K562 (cell line): ENCODE data around the gene RNF138. TPM values are rescaled to one million over a fixed set of nuclear protein-coding genes. Genes with fewer than 3 reads are reported as not detected.

Source experiments
- ATAC-seq: fragments of 200-7000 bp; cut with Tn5 transposase; 3 replicates; pipeline ENCODE4 v1.9.1; 2020; ENCODE audit warnings: moderate library complexity
- Bru-seq: library from RNA; stranded (reverse); fragments of 400-500 nt; gene quantifications from one replicate; lab custom pipeline; 2021; lab: Mats Ljungman, UMichigan
- BruChase-seq, 2 experiments: library from RNA; stranded (reverse); fragments of 400-500 nt; gene quantifications; one replicate each; lab custom pipeline; 2021; lab: Mats Ljungman, UMichigan
- BruUV-seq: library from RNA; stranded (reverse); fragments of 400-500 nt; replicated peaks from 2 replicates; lab custom pipeline; 2021; lab: Mats Ljungman, UMichigan
- CTCF ChIA-PET: fragments of 300-600 bp; formaldehyde crosslinking; extraction: SDS; loops from one replicate; lab custom pipeline; 2021; ENCODE audit warnings: low intra/inter-chr PET ratio; lab: Yijun Ruan, JAX
- POLR2A ChIA-PET: fragments of 300-600, 350-650 bp; sonication (Branson Sonifier 250); formaldehyde crosslinking; extraction: SDS; loops from one replicate; lab custom pipeline; 2021; ENCODE audit warnings: antibody characterized with exemption, inconsistent platforms; lab: Yijun Ruan, JAX
- DNase-seq, 4 experiments: peaks; one replicate each; pipeline versions ENCODE4 v3.0.0 to v3.0.0-alpha.2; 2011 to 2018; ENCODE audit warnings: low spot score in 3 of 4, mixed read lengths in 3 of 4; ENCODE audit errors: extremely low read depth in 1 of 4
- FAIRE-seq: peaks from 2 replicates; lab custom pipeline; 2011; peaks lifted over from hg19 to GRCh38; lab: Jason Lieb, UNC
- H2AFZ ChIP-seq: 2 replicates; pipeline ENCODE4 v1.6.0; 2011; ENCODE audit warnings: low read depth, low read length, control low read depth, inconsistent platforms
- H3K27ac ChIP-seq: fragments of 200-600 bp; 3 replicates; pipeline ENCODE4 v1.8.0; 2011; ENCODE audit warnings: low read depth, mild to moderate bottlenecking, control low read depth, inconsistent platforms, low read length, moderate library complexity, mixed read lengths; ENCODE audit errors: extremely low read depth
- H3K27me3 ChIP-seq, 2 experiments: fragments of 300-600 bp in 1 of 2; 2 replicates in 1 of 2; 3 replicates in 1 of 2; pipeline versions ENCODE4 v1.6.0 to v1.8.0; 2011; ENCODE audit warnings: inconsistent platforms in 2 of 2, low read length in 2 of 2, mild to moderate bottlenecking in 1 of 2, mixed read lengths in 1 of 2, moderate library complexity in 1 of 2; ENCODE audit not compliant: control insufficient read depth in 2 of 2, insufficient read depth in 2 of 2
- H3K36me3 ChIP-seq: fragments of 300-600 bp; 3 replicates; pipeline ENCODE4 v1.8.0; 2011; ENCODE audit warnings: mild to moderate bottlenecking, low read length, inconsistent platforms; ENCODE audit not compliant: control insufficient read depth, insufficient read depth
- H3K4me1 ChIP-seq, 2 experiments: fragments of 200-600 bp in 1 of 2; replicated peaks in 1 of 2; 2 replicates in 1 of 2; 3 replicates in 1 of 2; pipeline versions ENCODE4 v1.5.1 to v1.8.0; 2011; ENCODE audit warnings: inconsistent platforms in 2 of 2, low read length in 2 of 2, mild to moderate bottlenecking in 1 of 2, mixed read lengths in 1 of 2, moderate library complexity in 1 of 2; ENCODE audit not compliant: control insufficient read depth in 2 of 2, insufficient read depth in 2 of 2
- H3K4me2 ChIP-seq: 2 replicates; pipeline ENCODE4 v1.6.1; 2011; ENCODE audit warnings: low read length, control low read depth, inconsistent platforms, mixed read lengths; ENCODE audit not compliant: insufficient read depth
- H3K4me3 ChIP-seq: fragments of 200-600 bp; sonication (generic), shearing (Covaris generic); 2 replicates; pipeline ENCODE4 v1.5.1; 2016; ENCODE audit warnings: control low read depth, inconsistent platforms
- H3K79me2 ChIP-seq: fragments of 200-600 bp; 3 replicates; pipeline ENCODE4 v1.8.0; 2011; ENCODE audit warnings: low read length, inconsistent platforms; ENCODE audit not compliant: control insufficient read depth, insufficient read depth
- H3K9ac ChIP-seq, 2 experiments: 2 replicates each; pipeline versions ENCODE4 v1.6.0 to v1.6.1; 2011; ENCODE audit warnings: low read depth in 2 of 2, low read length in 2 of 2, control low read depth in 1 of 2, inconsistent platforms in 1 of 2, mild to moderate bottlenecking in 1 of 2, mixed read lengths in 1 of 2; ENCODE audit not compliant: insufficient read depth in 1 of 2
- H3K9me1 ChIP-seq: one replicate; pipeline ENCODE4 v1.6.0; 2011; ENCODE audit warnings: inconsistent platforms, mild to moderate bottlenecking, low read length, moderate library complexity; ENCODE audit not compliant: control insufficient read depth, insufficient read depth
- H3K9me3 ChIP-seq: replicated peaks from 2 replicates; pipeline ENCODE4 v1.5.1; 2011; ENCODE audit warnings: low read depth, low read length, inconsistent platforms; ENCODE audit not compliant: control insufficient read depth, insufficient read depth
- H4K20me1 ChIP-seq: replicated peaks from 2 replicates; pipeline ENCODE4 v1.6.1; 2011; ENCODE audit warnings: low read length, inconsistent platforms, mixed read lengths; ENCODE audit not compliant: control insufficient read depth, insufficient read depth
- EGR1 ChIP-seq: fragments of 450-650 bp; conservative IDR thresholded peaks from 2 replicates; pipeline ENCODE4 v1.6.1; 2017; ENCODE audit warnings: mild to moderate bottlenecking
- RAD21 ChIP-seq, 2 experiments: fragments of 250-450 bp in 1 of 2; fragments of 450-650 bp in 1 of 2; sonication (Bioruptor Pico) in 1 of 2; formaldehyde crosslinking in 1 of 2; IDR thresholded peaks in 1 of 2; conservative IDR thresholded peaks in 1 of 2; 2 replicates each; pipeline versions ENCODE4 v1.4.0 to v1.8.0; 2020 to 2022; ENCODE audit warnings: mild to moderate bottlenecking in 2 of 2, moderate library complexity in 1 of 2
- SUPT5H ChIP-seq: fragments of 450-650 bp; IDR thresholded peaks from 2 replicates; pipeline ENCODE4 v1.6.1; 2016
- WHSC1 ChIP-seq: IDR thresholded peaks from one replicate; pipeline ENCODE4 v1.6.1; 2012; ENCODE audit warnings: low read length, control low read depth, inconsistent platforms
- ZBTB7A ChIP-seq: IDR thresholded peaks from 2 replicates; pipeline ENCODE4 v1.6.1; 2011; ENCODE audit warnings: low read depth, mild to moderate bottlenecking, low read length, moderate library complexity, borderline replicate concordance; ENCODE audit not compliant: control insufficient read depth
- ZKSCAN3 ChIP-seq: fragments of 250-450 bp; sonication (Bioruptor Pico); IDR thresholded peaks from 2 replicates; pipeline ENCODE4 v1.4.0; 2020
- WGBS: fragments of 100-300 bp; shearing (Covaris generic); methylation state at CpG from one replicate; pipeline ENCODE4 v1.1.6; 2016; ENCODE audit warnings: low coverage, mixed read lengths; ENCODE audit not compliant: insufficient coverage; ENCODE audit errors: missing lambda C conversion rate; 5-methylcytosine and 5-hydroxymethylcytosine counted together
- in situ Hi-C: fragments of 300-500 bp; cut with MboI; formaldehyde crosslinking; loops from 4 replicates; pipeline ENCODE4 v1.15.0; 2018; ENCODE audit warnings: inconsistent platforms, mixed read lengths
- intact Hi-C: fragments of 100-400 bp; cut with micrococcal nuclease; formaldehyde crosslinking; loops from 2 replicates; pipeline ENCODE4 v1.14.2; 2022
- long read RNA-seq, 3 experiments: library from polyadenylated mRNA in 2 of 3; library from RNA in 1 of 3; unstranded in 2 of 3; stranded (forward) in 1 of 3; transcript quantifications; one replicate each; pipeline ENCODE4 v2.0.0, GENCODE V29; 2019 to 2022
- polyA minus RNA-seq, 3 experiments: library from RNA; depleted of rRNA, polyadenylated mRNA; stranded (reverse); fragments of >200 nt; gene quantifications; 2 replicates each; pipeline ENCODE4 v1.2.3, GENCODE V29; 2011
- polyA plus RNA-seq, 8 experiments: library from polyadenylated mRNA; depleted of rRNA in 4 of 8; stranded (reverse) in 5 of 8; unstranded in 3 of 8; fragments of >200 nt; fragmentation: Nextera tagmentation in 2 of 8; fragmentation: Illumina TruSeq in 1 of 8; extraction: Ambion mirVana in 2 of 8; extraction: Trizol in 1 of 8; gene quantifications; 2 replicates each; pipeline versions ENCODE4 v1.2.1 to v1.2.3, GENCODE V29; 2011 to 2014; ENCODE audit warnings: inconsistent platforms in 1 of 8, missing spikeins in 1 of 8
- total RNA-seq, 7 experiments: library from RNA; depleted of rRNA in 6 of 7; stranded (reverse); fragments of >200 nt in 6 of 7; fragmentation: Illumina TruSeq in 2 of 7; extraction: Trizol in 2 of 7; gene quantifications; 2 replicates each; pipeline versions ENCODE4 v1.2.1 to v1.2.3, GENCODE V29; 2011 to 2021; ENCODE audit warnings: low replicate concordance in 1 of 7
- TF ChIP-seq, protein P1 (sequence below): fragments of 250-450 bp; sonication (Bioruptor Pico); IDR thresholded peaks from 2 replicates; pipeline ENCODE4 v1.5.0; 2020; ENCODE audit warnings: mild to moderate bottlenecking, borderline replicate concordance
- TF ChIP-seq, protein P2 (sequence below): sonication (generic); formaldehyde crosslinking; IDR thresholded peaks from 2 replicates; pipeline ENCODE4 v1.8.1; 2023; ENCODE audit warnings: mild to moderate bottlenecking, missing genetic modification reagents, moderate library complexity
- TF ChIP-seq, protein P3 (sequence below): sonication (generic); formaldehyde crosslinking; IDR thresholded peaks from 2 replicates; pipeline ENCODE4 v1.8.0; 2022; ENCODE audit warnings: missing genetic modification reagents, mild to moderate bottlenecking, moderate library complexity, borderline replicate concordance

Gene RNF138, protein sequence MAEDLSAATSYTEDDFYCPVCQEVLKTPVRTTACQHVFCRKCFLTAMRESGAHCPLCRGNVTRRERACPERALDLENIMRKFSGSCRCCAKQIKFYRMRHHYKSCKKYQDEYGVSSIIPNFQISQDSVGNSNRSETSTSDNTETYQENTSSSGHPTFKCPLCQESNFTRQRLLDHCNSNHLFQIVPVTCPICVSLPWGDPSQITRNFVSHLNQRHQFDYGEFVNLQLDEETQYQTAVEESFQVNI
- total RNA-seq (2011; cell fraction: chromatin; rRNA removed; ENCODE audit: low replicate concordance), result 22.1 and 26.9 TPM in 2 replicates
- total RNA-seq (2011; cell fraction: nucleolus; rRNA removed), result 29.9 and 33.3 TPM in 2 replicates
- 30.0 and 31.4 TPM in 2 replicates for total RNA-seq (2011; cell fraction: nucleoplasm; rRNA removed)
- total RNA-seq (2014; rRNA removed) (52.0 and 57.1 TPM in 2 replicates), total RNA-seq (2014; rRNA removed; fragmentation: Illumina TruSeq; extraction: Trizol) (80.6 and 89.3 TPM in 2 replicates), total RNA-seq (2015; rRNA removed; fragmentation: Illumina TruSeq; extraction: Trizol) (80.2 and 83.0 TPM in 2 replicates), total RNA-seq (2021) (100 and 105 TPM in 2 replicates), polyA plus RNA-seq (2011; rRNA removed) (41.6 and 47.6 TPM in 2 replicates), polyA plus RNA-seq (2014; fragmentation: Illumina TruSeq; extraction: Trizol) (64.2 and 65.8 TPM in 2 replicates), polyA plus RNA-seq (2014; fragmentation: Nextera tagmentation; extraction: Ambion mirVana) (10 to 100 TPM; 51.1 to 55.9 TPM), polyA plus RNA-seq (2014; rRNA removed) (58.2 and 62.5 TPM in 2 replicates), polyA minus RNA-seq (2011; rRNA and poly(A)+ RNA removed) (88.5 and 97.6 TPM in 2 replicates), Bru-seq, nascent RNA (percentile 89 among the genes with signal in this experiment), BruChase-seq, experiment 1, labeled RNA remaining after a 2-hour chase (percentile 97 among the genes with signal in this experiment), BruChase-seq, experiment 2, labeled RNA remaining after a 6-hour chase (percentile 97 among the genes with signal in this experiment)
- 40.6 and 48.8 TPM in 2 replicates for polyA plus RNA-seq (2011; cell fraction: cytosol; rRNA removed)
- polyA plus RNA-seq (2011; cell fraction: nucleus; rRNA removed), result 27.2 and 40.2 TPM in 2 replicates
- polyA plus RNA-seq (2012), result 46.0 and 49.9 TPM in 2 replicates
- 128 and 137 TPM in 2 replicates for polyA minus RNA-seq (2011; cell fraction: cytosol; rRNA and poly(A)+ RNA removed)
- polyA minus RNA-seq (2011; cell fraction: nucleus; rRNA and poly(A)+ RNA removed), result 30.6 and 35.9 TPM in 2 replicates
- long read RNA-seq, experiment 1, transcript RNF138-201 (5 exons, 2,071 nt), result minor isoform, 26 of 488 reads
- long read RNA-seq, experiment 1, transcript RNF138-202 (8 exons, 3,570 nt), result major isoform, 126 of 488 reads
- long read RNA-seq, experiment 1, partial matches to known transcripts, result 287 of 488 reads
- long read RNA-seq, experiment 1, other reads (novel, unspliced or antisense), result 49 of 488 reads
- long read RNA-seq, experiment 2, partial matches to known transcripts, result 1 of 45 reads
- long read RNA-seq, experiment 2, other reads (novel, unspliced or antisense), result 42 of 45 reads
- long read RNA-seq, experiment 3, transcript RNF138-202 (8 exons, 3,570 nt), result major isoform, 15 of 70 reads
- long read RNA-seq, experiment 3, partial matches to known transcripts, result 37 of 70 reads
- long read RNA-seq, experiment 3, other reads (novel, unspliced or antisense), result 14 of 70 reads

DNA sequence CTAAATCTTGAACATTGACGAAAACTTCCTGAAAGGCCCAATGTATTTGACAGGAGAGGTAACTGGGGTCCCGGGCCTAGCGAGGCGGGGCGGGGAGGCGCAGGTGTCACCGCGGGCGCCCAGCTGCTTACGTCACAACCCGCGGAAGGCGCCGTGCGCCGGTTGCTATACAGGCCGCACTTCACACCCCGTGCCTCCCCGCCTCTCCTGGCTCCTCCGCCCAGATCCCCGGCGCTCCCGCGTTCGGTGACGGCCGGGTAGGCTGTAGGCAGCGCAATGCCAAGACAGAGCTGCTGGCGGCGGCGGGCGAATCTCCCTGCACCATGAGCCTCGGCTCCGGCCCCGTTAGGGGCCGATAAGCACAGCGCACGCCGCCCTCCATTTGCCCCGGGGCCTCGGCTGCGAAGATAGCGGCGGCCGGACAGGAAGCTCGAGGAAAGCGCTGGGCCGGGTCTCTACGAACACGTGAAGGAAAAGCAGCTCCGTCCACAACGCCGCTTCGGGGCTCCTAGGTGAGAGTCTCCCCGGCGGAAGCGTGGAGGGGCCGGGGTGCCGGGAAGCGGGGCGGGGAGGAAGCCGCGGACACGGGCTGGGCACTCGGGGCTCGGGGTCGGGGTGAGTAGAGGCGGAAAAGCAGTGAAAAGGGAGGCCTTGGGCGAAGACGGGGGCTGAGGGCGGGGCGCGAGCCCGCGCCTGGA lies at the start of gene RNF138:
Gene RNF138 (plus strand): TSS at position 151 of the 698 bp plus-strand sequence. CDS start 903 bp downstream, outside the sequence.
- H2AFZ ChIP-seq, result peak within 1 kb of the TSS; percentile 91
- peak; percentile 48 for FAIRE-seq
- POLR2A ChIA-PET, result interaction anchor here (0.6 to 2.1 kb wide), 15 partner anchors 8 to 430 kb away, joined by 3 to 6 read pairs (median 3); no protein-coding TSS in a partner anchor
- TF ChIP-seq, protein P1, sequence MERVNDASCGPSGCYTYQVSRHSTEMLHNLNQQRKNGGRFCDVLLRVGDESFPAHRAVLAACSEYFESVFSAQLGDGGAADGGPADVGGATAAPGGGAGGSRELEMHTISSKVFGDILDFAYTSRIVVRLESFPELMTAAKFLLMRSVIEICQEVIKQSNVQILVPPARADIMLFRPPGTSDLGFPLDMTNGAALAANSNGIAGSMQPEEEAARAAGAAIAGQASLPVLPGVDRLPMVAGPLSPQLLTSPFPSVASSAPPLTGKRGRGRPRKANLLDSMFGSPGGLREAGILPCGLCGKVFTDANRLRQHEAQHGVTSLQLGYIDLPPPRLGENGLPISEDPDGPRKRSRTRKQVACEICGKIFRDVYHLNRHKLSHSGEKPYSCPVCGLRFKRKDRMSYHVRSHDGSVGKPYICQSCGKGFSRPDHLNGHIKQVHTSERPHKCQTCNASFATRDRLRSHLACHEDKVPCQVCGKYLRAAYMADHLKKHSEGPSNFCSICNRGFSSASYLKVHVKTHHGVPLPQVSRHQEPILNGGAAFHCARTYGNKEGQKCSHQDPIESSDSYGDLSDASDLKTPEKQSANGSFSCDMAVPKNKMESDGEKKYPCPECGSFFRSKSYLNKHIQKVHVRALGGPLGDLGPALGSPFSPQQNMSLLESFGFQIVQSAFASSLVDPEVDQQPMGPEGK (CRISPR knock-in tag), result no peak
- TF ChIP-seq EGR1, result no peak
- TF ChIP-seq ZBTB7A, result peak; percentile 50; the same call in 1 of the 2 replicates
- TF ChIP-seq, protein P2, sequence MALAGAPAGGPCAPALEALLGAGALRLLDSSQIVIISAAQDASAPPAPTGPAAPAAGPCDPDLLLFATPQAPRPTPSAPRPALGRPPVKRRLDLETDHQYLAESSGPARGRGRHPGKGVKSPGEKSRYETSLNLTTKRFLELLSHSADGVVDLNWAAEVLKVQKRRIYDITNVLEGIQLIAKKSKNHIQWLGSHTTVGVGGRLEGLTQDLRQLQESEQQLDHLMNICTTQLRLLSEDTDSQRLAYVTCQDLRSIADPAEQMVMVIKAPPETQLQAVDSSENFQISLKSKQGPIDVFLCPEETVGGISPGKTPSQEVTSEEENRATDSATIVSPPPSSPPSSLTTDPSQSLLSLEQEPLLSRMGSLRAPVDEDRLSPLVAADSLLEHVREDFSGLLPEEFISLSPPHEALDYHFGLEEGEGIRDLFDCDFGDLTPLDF (CRISPR knock-in tag), result no peak
- 0 out of 4 replicates have a peak, but pooled peaks of 1 of the 2 experiments have one; percentile 14 for TF ChIP-seq RAD21 (CRISPR knock-in tag; conservative IDR thresholded peaks at IDR 0.05 in 1 of 2, IDR thresholded peaks at IDR 0.05 in 1 of 2)
- no peak for TF ChIP-seq ZKSCAN3 (CRISPR knock-in tag)
- no peak for TF ChIP-seq WHSC1
- TF ChIP-seq, protein P3, sequence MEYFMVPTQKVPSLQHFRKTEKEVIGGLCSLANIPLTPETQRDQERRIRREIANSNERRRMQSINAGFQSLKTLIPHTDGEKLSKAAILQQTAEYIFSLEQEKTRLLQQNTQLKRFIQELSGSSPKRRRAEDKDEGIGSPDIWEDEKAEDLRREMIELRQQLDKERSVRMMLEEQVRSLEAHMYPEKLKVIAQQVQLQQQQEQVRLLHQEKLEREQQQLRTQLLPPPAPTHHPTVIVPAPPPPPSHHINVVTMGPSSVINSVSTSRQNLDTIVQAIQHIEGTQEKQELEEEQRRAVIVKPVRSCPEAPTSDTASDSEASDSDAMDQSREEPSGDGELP (CRISPR knock-in tag), result peak; percentile 78
- TF ChIP-seq SUPT5H, result peak; percentile 86

More for the DNA sequence above, at the start of gene RNF138:
- under 1% methylated on average over 62 of the region's 75 CpGs for WGBS
- DNase-seq, result peak; percentile 81 to 93 (median 86)
- Histone ChIP-seq H4K20me1 (peaks cover 4% of the 10 kb centered on the region), H3K4me1 (peaks cover 24 to 31% of the 10 kb centered on the region in 2 experiments; a peak in 4 of 5 replicates), H3K9me3 (no peaks in the 10 kb centered on the region), H3K9ac (peak within 1 kb of the TSS; percentile 91 to 98), H3K27ac (peak within 1 kb of the TSS; percentile 98), H3K9me1 (no peaks in the 10 kb centered on the region), H3K36me3 (peaks cover 27% of the 10 kb centered on the region), H3K27me3 (no peaks in the 10 kb centered on the region), H3K4me3 (peak within 1 kb of the TSS; percentile 77), H3K4me2 (peak within 1 kb of the TSS; percentile 77), H3K79me2 (peaks cover 44% of the 10 kb centered on the region)
- CTCF ChIA-PET, result interaction anchor here (0.7 kb wide), 1 partner anchor 537 kb away, joined by 3 read pairs; no protein-coding TSS in a partner anchor
- in situ Hi-C loops (no loop called here), intact Hi-C loops (loop anchor here (2.0 to 10.0 kb wide), 3 partner anchors 73 to 987 kb away; partner anchors contain the start of genes DSC2, RNF125 and TRAPPC8)
- BruUV-seq, result TSS peak; percentile 63
- ATAC-seq, result peak; percentile 75
